HG03457 (cell line): ENCODE measurements around the gene COL25A1.
A peak's percentile ranks its signal among the peaks of the same experiment; 100 is the strongest.
"Not testable (repeated sequence)": the region's sequence is repeated elsewhere in the genome, so short reads cannot be mapped to it uniquely, and the experiment has no call there.

Experiments used
- ATAC-seq: cut with Tn5 transposase; IDR thresholded peaks from one replicate; pipeline ENCODE4 v1.9.1; 2021; ENCODE audit warnings: moderate number of reproducible peaks; ENCODE audit not compliant: unreplicated experiment

The COL25A1 gene

DNA sequence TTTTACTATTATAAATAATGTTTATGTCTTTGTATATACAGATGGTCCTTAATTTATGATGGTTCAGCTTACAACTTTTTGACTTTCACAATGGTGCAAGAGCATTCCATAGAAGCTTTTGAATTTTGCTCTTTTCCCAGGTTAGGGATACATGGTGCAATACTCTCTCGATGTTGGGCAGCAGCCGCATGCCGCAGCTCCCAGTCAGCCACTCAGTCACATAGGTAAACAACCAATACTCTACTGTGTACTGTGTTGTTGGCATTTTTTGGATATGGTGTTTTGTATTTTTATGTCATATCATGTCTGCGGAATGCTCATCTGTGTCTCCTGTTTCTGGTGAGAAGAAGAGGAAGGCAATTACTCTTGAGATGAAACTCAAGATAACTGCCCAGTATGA lies 281.6 kb downstream of the COL25A1 start:
- no peak for ATAC-seq

DNA sequence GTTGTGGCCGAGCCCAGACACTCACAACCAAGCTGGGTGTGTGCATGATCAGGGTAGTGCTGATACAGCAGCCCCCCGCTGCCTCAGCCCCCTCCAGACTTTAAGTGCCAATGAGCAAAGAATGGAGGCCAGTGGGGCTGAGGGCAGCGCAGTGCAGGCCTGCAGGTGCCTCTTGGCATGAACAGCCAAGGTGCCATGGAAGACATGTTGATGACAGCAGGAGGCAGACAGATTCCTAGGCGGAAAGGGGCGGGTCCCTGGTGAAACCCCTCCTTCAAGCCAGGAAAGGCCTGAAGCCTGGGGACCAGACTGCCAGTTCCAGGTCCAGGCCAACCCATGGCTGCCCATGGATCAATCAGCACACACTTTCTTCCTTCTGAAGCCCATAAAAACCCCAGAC lies 286.3 kb downstream of the COL25A1 start:
- no peak for ATAC-seq

DNA sequence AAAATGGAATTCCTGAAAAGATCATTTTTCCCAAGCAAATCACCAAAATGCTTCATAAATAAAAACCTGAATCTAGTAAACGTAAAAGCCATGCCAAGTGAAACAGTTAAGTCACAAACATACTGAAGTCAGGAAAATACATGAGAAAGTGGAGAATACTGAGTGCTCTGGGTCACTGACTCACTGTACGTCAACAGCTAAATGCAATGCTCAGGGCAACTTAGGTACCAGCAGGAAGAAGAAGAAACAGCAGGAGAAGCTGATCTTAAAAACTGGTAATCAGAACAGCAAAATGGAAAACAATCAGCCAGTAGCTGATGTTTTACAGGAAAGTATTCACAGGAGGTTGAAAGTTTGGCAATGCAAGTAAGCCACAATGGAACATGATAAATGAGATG lies 287.0 kb downstream of the COL25A1 start:
- no peak for ATAC-seq

DNA sequence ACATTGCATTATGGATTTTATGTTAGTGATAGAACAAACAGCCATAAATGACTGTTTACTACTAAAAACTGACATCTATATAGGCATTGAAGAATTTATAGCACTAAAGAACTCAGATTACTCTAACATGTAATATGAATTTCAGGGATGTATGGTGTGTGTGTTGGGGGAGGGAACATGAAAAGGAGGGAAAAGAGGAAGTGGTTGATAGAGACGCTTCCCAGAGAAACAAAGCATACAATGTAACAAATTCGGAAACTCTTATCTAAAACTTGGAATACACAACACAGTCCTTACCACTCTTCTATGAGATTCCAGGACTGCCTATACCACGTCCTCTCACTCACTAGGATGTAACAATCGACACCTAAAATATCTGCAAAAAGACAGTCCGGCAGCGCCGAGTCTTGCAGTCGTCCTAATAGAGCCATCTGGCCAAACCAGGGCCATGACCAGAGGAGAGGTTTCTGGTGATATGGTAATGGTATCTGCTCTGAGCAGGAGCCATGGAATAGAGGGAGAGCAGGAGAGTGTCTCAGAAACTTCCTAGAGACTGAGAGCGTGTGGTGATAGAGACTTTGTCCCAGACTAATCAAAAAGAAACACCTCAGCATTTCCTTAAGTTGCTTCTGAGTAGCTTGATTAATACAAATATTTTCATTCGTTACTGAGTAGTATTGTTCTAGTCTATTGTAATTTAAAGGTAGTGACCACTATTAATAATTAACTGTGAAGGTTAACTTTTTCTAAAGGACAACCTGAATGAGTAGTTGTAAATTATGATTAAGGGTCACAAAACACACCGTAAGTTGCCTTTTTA lies 287.7 kb downstream of the COL25A1 start:
- no peak for ATAC-seq

DNA sequence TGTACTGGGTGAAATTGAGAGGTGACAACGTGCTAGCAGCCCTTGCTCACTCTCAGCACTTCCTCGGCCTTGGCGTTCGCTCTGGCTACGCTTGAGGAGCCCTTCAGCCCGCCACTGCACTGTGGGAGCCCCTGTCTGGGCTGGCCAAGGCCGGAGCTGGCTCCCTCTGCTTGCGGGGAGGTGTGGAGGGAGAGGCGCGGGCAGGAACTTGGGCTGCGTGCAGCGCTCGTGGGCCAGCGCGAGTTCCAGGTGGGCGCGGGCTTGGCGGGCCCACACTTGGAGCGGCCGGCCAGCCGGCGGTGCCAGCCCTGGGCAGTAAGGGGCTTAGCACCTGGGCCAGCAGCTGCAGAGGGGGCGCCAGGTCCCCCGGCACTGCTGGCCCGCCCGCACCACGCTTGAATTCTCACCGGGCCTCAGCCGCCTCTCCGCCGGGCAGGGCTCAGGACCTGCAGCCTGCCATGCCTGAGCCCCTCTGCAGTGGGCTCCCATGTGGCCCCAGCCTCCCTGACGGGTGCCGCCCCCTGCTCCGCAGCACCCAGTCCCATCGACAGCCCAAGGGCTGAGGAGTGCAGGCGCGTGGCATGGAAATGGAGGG lies 290.1 kb downstream of the COL25A1 start:
- ATAC-seq, result no peak

DNA sequence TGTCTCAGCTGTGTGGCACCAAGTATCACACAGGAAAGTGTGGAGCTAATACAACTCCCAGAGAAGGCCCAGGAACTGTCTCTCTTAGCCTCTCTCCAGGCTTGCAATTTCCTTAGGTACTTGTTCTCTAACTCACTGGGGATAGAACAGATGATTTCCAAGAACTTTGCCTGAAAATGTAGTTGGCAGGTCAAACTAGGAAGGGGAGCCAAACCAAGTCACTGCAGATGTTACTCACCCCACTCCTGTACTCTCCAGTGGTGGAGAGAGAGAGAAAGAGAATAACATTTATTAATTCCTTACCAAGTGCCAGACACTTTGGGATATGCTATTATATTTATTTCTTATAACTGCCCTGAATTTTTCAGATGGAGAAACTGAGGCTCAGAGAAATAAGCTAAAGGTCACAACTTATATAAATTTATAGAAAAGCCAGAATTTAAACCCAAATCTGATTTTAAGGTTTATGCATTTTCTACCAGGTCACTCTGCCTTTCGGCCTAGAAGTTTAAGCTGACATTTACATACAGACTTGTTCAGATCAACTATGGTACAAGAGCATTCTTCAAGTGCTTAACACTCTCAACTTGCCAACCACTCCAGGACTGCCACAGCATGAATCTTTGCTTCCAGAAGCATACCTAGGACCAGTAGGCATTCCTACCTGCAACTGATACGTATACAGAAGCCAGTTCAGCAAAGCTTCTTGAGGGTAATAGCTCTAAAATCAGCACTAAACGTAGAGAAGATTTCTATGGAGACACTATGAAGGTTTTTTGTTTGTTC lies 291.0 kb downstream of the COL25A1 start:
- ATAC-seq, result no peak

DNA sequence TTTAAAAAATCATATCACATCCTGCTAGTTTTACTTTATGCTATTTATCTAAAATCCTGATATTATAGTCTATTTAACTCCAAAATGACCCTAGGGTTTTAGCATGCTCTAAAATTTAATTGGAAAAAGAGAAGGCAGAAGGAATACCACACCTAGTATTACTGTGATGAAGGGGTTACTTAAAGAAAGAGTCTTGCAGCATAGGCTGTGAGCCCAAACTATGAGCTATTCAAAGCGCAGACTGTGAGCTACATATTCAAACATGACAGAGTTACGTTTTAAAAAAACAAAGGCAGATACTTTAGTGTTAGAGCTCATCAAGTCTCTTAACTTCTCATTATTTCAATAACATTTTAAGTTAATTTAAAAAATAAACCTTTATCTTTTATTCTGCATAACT lies 291.9 kb downstream of the COL25A1 start:
- no peak for ATAC-seq

DNA sequence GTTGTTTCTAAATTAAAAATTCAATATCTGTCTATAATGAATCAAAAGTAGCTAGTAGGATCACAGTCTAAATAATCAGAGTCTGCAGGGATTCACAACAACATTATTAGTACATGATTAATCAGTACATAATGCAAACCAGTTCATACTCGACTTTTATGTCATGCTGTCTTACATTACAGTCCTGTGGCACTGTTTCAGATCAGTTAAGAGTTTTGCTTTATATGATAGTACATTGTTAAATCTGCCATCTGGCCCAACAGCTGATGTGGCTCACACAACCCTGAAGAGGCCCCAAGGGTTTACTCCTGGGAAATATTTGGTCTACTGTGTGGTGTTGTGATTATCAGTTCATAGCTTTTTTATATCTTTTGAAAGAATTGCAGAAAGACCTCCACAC lies 292.5 kb downstream of the COL25A1 start:
- ATAC-seq, result no peak

DNA sequence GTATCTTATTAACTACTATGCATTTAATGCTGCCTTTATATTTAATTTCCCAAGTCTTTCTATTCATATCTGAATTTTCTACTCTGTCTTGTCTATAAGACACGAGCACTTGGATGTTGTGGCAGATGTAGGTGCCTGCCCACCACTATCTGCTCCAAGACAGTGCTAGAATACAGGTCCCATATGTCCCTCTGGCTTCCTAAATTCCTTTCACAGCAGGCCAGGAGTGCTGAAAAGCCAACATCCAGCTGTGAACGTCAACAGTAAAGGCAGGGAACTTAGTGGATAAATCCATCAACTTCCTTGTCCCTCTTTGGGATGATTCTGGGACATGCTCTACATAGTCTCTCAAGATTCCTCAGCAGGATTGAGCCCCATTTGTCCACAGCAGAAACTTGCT lies 294.5 kb downstream of the COL25A1 start:
- ATAC-seq, result no peak

DNA sequence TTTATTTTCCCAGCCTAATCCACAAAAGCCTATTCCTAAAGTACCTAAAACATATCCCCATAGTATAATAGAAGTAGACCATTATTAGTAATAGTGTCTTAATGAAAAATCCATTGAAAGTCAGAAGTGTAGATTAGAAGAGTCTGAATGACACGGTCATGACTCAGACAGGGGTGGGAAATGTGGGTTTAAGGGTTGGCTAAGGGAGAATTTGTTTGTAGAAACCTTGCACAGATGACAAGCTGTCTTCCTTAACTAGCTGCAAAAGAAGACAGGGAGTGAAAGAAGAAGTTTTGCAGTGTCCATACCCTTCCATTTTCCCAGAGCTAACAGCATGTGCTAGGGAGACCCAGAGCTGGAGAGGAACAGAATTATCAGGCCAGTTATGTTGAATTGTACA lies 296.9 kb downstream of the COL25A1 start:
- no peak for ATAC-seq

DNA sequence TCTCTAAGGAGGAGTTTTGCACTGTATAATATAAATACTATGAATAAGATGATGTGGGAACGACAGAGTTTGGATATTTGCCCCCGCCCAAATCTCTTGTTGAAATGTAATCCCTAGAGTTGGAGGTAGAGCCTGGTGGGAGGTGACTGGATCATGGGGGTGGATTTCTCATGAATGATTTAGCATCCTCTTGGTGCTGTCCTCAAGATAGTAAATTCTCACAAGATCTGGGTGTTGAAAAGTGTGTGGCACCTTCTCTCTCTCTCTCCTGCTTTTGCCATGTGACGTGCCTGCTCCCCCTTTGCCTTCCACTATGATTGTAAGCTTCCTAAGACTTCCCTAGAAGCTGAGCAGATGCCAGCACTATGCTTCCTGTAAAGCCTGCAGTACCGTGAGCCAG lies 298.0 kb downstream of the COL25A1 start:
- no peak for ATAC-seq

DNA sequence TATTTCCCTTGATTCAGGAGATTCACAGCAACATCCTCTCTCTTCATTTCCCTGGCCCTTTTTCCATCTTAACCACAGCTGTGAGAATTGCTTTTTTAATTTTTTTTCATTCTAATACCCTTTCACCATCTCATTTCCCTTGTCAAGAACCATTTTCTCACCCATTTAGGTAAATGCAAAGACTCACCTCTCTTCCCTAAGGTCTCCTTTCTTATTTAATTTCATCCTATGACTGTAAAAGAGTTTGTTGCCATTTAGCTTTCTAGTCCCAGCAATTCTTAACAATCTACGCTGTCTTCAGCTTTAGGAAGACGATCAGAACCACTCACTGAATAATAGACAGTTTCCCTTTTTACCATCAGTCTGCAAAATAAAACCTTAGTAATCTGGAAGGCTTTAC lies 298.5 kb downstream of the COL25A1 start:
- ATAC-seq, result no peak

DNA sequence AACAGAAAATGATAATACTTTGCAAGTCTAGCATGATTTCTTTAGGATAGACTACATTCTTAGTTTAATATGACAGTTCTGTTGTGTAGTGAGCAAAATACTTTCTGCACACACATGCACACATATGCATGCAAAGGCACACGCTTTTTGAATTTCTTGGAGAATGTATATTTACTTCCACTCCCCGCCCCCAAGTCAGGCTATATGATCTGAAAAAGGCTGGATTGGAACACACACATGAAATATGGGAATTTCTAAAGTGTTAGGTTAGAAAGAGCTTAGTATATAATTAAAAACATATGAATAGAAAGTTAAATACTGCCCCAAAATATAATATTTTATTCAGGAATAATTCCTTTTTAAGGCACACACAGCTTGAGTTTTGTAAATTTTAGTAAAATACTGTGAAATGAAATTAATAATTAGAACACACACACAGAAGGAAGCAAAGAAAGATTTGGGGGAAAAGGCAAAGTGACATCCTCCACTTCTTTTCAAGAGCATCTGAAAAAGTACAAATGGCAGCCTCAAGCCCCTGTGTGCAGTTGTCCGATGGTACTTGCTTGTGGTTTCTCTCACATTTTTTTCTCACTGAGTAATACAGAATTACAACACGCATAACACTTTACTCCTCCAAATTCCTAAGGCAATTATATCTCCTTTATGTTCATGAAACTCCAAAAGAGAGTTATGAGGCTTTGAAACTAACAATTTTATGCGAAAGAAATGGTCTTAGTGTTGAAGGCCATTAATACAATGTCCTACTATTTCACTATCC lies 310.7 kb downstream of the COL25A1 start:
- ATAC-seq, result no peak

DNA sequence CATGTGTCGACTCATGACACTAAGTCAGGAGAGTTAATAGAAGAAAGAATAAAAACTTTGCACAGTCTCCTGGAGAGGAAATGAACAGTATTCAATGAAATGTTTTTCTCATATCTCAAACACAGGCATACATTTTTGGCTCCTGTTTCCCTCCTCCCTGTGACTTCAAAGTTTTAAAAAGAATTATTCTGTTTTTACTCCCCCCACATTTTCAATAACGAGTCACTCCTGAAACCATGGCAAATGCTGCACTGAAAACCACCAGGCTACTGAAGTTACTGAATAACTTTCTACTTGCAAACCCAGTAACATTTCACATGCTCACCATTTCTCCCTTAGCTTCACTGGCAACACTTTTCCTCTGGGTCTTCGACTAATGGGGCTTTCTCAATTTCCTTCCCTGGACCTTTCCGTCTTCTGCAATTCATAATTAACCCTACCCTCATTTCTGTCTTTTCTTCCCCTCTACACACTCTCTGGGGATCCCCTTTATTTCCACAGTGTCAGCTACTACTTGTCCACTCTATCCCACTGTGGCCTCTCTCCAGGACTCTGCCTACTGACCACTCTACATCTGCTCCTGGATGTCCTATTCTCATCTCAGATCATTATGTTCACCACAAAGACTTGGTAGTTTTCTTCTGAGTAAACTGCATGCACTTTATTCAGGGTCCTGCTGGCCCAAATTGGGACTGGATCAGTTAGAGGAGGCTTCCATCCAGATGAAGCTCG lies 313.8 kb downstream of the COL25A1 start:
- ATAC-seq, result peak; percentile 87

DNA sequence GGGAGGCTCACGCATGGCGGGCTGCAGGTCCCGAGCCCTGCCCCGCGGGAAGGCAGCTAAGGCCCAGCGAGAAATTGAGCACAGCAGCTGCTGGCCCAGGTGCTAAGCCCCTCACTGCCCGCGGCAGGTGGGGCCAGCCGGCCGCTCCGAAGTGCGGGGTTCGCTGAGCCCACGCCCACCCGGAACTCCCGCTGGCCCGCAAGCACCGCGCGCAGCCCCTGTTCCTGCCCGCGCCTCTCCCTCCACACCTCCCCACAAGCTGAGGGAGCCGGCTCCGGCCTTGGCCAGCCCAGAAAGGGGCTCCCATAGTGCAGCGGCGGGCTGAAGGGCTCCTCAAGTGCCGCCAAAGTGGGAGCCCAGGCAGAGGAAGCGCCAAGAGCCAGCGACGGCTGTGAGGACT lies 318.0 kb downstream of the COL25A1 start:
- not testable (repeated sequence) for ATAC-seq

DNA sequence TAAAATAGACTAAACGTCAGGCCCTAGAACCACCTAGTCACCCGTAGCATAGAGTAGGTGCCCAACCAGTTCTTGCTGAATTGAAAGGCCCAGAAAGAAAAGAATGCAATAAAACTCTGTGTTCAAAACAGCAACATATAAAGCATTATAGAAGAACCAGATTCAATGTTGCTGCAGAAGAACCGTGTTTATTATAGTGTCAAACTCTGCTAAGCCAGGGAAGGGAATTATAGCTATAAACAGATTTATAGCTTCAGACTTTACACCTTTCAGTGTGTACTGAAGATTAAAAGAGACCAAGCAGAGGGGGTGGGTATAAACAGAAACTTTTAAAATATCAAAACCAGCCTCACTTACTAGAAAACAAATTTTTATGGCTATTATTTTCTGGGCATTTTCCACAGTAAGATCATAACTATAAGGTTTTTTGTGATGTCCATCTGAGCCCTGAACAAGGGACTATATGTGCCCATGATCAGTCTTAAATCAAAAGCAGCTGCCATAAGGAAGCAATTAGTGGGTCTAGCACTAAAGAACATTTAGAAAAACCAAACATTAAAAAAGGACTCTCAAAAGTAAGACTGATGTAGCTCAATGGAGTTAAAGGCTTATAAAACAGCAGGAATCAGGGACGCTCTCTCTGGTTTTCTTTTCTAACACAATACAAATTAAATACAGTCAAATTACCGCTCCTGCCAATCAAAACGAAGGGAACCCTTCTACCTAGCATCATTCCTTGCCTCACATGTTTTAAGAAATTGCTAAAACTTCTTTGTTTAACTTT lies 319.9 kb downstream of the COL25A1 start:
- ATAC-seq, result no peak

DNA sequence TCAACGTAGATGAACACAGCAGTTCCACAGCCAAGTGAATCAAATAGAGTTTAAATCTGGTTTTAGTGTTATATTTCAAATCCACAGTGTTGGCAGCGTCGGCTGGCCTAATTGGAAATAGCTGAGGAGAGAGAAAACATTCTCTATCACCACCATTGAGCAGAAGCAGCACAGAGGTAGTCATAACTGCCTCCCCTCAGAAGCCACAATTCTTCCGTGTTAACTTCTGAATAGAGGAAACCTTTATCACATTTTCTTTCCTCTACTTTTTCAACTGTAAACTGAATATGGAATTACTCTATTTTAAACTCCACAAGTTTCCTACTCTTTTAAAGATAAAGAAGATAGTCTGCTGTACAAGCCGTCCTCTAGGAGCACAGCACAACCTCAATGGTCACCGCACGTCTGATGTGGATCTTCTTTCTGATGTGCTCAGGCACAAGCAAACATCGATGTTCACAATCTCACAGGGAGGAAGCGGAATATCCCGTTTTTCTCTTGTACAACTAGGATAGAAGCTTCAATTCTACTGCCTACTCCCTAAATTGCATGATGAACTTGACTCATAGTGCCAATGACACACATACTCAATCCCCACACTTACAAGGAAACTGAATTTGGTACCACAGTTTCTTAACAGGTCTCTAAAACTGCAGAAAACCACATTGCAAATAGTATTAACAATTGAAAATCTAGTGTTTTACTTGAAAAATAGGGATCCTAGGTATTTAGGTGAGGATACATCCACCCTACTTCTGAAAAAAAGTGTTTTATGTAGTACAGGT lies 321.8 kb downstream of the COL25A1 start:
- ATAC-seq, result no peak

DNA sequence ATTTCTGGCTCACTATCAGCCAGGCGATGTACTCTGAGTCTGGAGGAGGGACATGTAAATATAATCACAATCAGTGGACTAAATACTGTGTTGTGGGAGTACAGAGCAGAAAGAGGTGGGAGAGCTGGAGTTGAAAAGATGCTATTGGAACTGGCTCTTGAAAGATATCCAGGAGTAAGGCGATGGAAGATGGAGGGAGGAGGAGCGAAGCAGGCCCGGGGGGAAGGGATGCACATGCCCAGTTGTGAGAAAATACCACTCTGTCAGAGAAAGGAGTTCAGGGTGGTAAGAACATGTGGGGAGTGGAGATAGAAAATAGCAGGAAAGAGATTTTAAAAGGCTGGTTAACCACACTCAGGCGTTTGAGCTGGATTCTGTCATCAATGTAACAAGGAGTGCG lies 322.7 kb downstream of the COL25A1 start:
- no peak for ATAC-seq

DNA sequence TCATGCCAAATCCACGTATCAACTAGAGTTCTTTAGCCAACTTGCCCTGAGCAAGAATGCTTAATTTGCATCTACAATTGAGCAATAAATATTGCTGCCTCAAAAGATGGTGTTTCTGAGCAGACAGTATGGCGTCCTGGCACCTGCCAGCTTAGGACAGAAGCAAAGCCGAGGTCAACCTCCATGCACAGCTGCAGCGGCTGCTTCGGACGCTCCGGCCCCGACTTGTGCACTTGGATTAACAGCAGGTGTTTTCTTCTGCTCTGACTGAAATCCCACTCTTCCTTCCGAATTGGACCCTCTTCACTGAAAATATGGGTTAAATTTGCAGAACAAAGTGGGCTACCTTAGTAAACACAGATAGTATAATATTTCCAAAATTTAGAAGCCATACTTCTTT lies 324.4 kb downstream of the COL25A1 start:
- no peak for ATAC-seq
